HG03196 (cell line): Measurements from ENCODE around the gene TMEM131L.

Experiments
- ATAC-seq: cut with Tn5 transposase; IDR thresholded peaks from one replicate; pipeline ENCODE4 v1.9.1; 2021; ENCODE audit not compliant: unreplicated experiment

The TMEM131L gene

GRCh38 chr4:153521478-153521877 is 55.3 kb downstream of the TMEM131L start:
- ATAC-seq, result peak; percentile 25

GRCh38 chr4:153521999-153522801 is 56.0 kb downstream of the TMEM131L start:
- peak; percentile 37 for ATAC-seq

- ATAC-seq, result peak; percentile 42
Measured at GRCh38 chr4:153522802-153523094, 56.6 kb downstream of the TMEM131L start.

GRCh38 chr4:153523164-153523796 is 57.1 kb downstream of the TMEM131L start:
- no peak for ATAC-seq

GRCh38 chr4:153523941-153524386 is 57.8 kb downstream of the TMEM131L start:
- no peak for ATAC-seq

- ATAC-seq, result no peak
Measured at GRCh38 chr4:153524682-153525081, 58.5 kb downstream of the TMEM131L start.

- ATAC-seq, result no peak
Measured at GRCh38 chr4:153527690-153528089, 61.5 kb downstream of the TMEM131L start.

GRCh38 chr4:153528705-153529485 is 62.7 kb downstream of the TMEM131L start:
- peak; percentile 36 for ATAC-seq

GRCh38 chr4:153529646-153530045 is 63.5 kb downstream of the TMEM131L start:
- no peak for ATAC-seq

GRCh38 chr4:153530284-153530999 is 64.3 kb downstream of the TMEM131L start:
- no peak for ATAC-seq

GRCh38 chr4:153531000-153531358 is 64.8 kb downstream of the TMEM131L start:
- no peak for ATAC-seq

- no peak for ATAC-seq
Measured at GRCh38 chr4:153531976-153532626, 65.9 kb downstream of the TMEM131L start.

GRCh38 chr4:153532636-153533035 is 66.5 kb downstream of the TMEM131L start:
- no peak for ATAC-seq

- ATAC-seq, result no peak
Measured at GRCh38 chr4:153533387-153533786, 67.2 kb downstream of the TMEM131L start.

GRCh38 chr4:153534792-153535629 is 68.9 kb downstream of the TMEM131L start:
- no peak for ATAC-seq

- ATAC-seq, result no peak
Measured at GRCh38 chr4:153535772-153536513, 69.8 kb downstream of the TMEM131L start.

GRCh38 chr4:153537493-153537960 is 71.4 kb downstream of the TMEM131L start:
- ATAC-seq, result no peak

GRCh38 chr4:153538487-153539357 is 72.6 kb downstream of the TMEM131L start:
- ATAC-seq, result no peak
